ENCODE results near the gene EXOSC1. TPM values are rescaled to one million over a fixed set of nuclear protein-coding genes. Genes with fewer than 3 reads are reported as not detected.

Gene EXOSC1
- polyA plus RNA-seq, 3 donors: 34.7 to 60.6 (median 55.8) TPM

- peaks cover 78 to 94% of the 10 kb centered on the region in 2 donors for H3K36me3 Mint-ChIP-seq
- H3K27ac Mint-ChIP-seq: peak overlapping the region in 3 of 7 donors; percentile 28 to 36 (median 32)
- TF ChIP-seq CTCF (IDR thresholded peaks at IDR 0.05): no peak
- DNase-seq: no peak
- no peaks in the 10 kb centered on the region for H3K9me3 Mint-ChIP-seq
- Histone ChIP-seq H4K20me1 (ENCODE audit: insufficient read depth, low read length) (no peaks in the 10 kb centered on the region), H2AFZ (ENCODE audit: insufficient read depth, low read depth, low read length, poor library complexity, severe bottlenecking) (no peak overlapping the region), H3K27me3 (ENCODE audit: control insufficient read depth in 2 of 2, insufficient read depth in 2 of 2, low read length in 2 of 2) (no peaks in the 10 kb centered on the region), H3K4me2 (replicated peaks; ENCODE audit: extremely low read depth, low read length, poor library complexity, severe bottlenecking) (no peak overlapping the region), H3K27ac (ENCODE audit: low read depth in 1 of 2, low read length in 2 of 2) (no peak overlapping the region), H3K36me3 (replicated peaks in 1 of 2; ENCODE audit: control insufficient read depth in 1 of 2, insufficient read depth in 2 of 2, low read length in 2 of 2) (peaks cover 86 to 99% of the 10 kb centered on the region in 2 donors), H3K79me2 (ENCODE audit: insufficient read depth, low read length) (no peaks in the 10 kb centered on the region), H3K4me3 (replicated peaks in 1 of 3; ENCODE audit: low read depth in 2 of 3, low read length in 3 of 3) (no peak overlapping the region), H3K9ac (ENCODE audit: insufficient read depth, low read length, poor library complexity, severe bottlenecking) (no peak overlapping the region), H3K9me3 (replicated peaks in 1 of 2; ENCODE audit: control insufficient read depth in 1 of 2, insufficient read depth in 1 of 2, low read length in 2 of 2) (no peaks in the 10 kb centered on the region), H3K4me1 (ENCODE audit: control insufficient read depth in 1 of 2, insufficient read depth in 2 of 2, low read length in 2 of 2) (no peaks in the 10 kb centered on the region)
- peaks cover 0 to 2% (median 0%) of the 10 kb centered on the region in 3 donors for H3K27me3 Mint-ChIP-seq (ENCODE audit: low read depth in 3 of 3)
- 81% methylated on average over 6 of the region's 7 CpGs for WGBS (ENCODE audit: insufficient coverage)
- H3K4me3 Mint-ChIP-seq: no peak overlapping the region
- intact Hi-C loops (cut with micrococcal nuclease): no loop called here
- no peaks in the 10 kb centered on the region for H3K4me1 Mint-ChIP-seq
These were observed 14.1 kb upstream of the EXOSC1 start for GRCh38 chr10:97459933-97460332.

- Histone ChIP-seq H3K36me3 (replicated peaks in 1 of 2; ENCODE audit: control insufficient read depth in 1 of 2, insufficient read depth in 2 of 2, low read length in 2 of 2) (peaks cover 85 to 100% of the 10 kb centered on the region in 2 donors), H3K4me1 (ENCODE audit: control insufficient read depth in 1 of 2, insufficient read depth in 2 of 2, low read length in 2 of 2) (no peaks in the 10 kb centered on the region), H3K9ac (ENCODE audit: insufficient read depth, low read length, poor library complexity, severe bottlenecking) (no peak overlapping the region), H3K27ac (ENCODE audit: low read depth in 1 of 2, low read length in 2 of 2) (peak overlapping the region in 1 of 2 donors; percentile 38), H3K9me3 (replicated peaks in 1 of 2; ENCODE audit: control insufficient read depth in 1 of 2, insufficient read depth in 1 of 2, low read length in 2 of 2) (no peaks in the 10 kb centered on the region), H3K4me2 (replicated peaks; ENCODE audit: extremely low read depth, low read length, poor library complexity, severe bottlenecking) (no peak overlapping the region), H3K27me3 (ENCODE audit: control insufficient read depth in 2 of 2, insufficient read depth in 2 of 2, low read length in 2 of 2) (no peaks in the 10 kb centered on the region), H4K20me1 (ENCODE audit: insufficient read depth, low read length) (peaks cover 3% of the 10 kb centered on the region), H3K4me3 (replicated peaks in 1 of 3; ENCODE audit: low read depth in 2 of 3, low read length in 3 of 3) (no peak overlapping the region), H2AFZ (ENCODE audit: insufficient read depth, low read depth, low read length, poor library complexity, severe bottlenecking) (no peak overlapping the region), H3K79me2 (ENCODE audit: insufficient read depth, low read length) (no peaks in the 10 kb centered on the region)
- peaks cover 0 to 2% (median under 1%) of the 10 kb centered on the region in 3 donors for H3K27me3 Mint-ChIP-seq (ENCODE audit: low read depth in 3 of 3)
- no peaks in the 10 kb centered on the region for H3K4me1 Mint-ChIP-seq
- no peak for DNase-seq
- H3K36me3 Mint-ChIP-seq: peaks cover 81 to 92% of the 10 kb centered on the region in 2 donors
- no peaks in the 10 kb centered on the region for H3K9me3 Mint-ChIP-seq
- H3K27ac Mint-ChIP-seq: peak overlapping the region in 2 of 7 donors; percentile 5 to 14
- WGBS (ENCODE audit: insufficient coverage): 94% methylated on average over 7 of the region's 7 CpGs
- H3K4me3 Mint-ChIP-seq: no peak overlapping the region
- intact Hi-C loops (cut with micrococcal nuclease): no loop called here
- TF ChIP-seq CTCF (IDR thresholded peaks at IDR 0.05): no peak
These were observed 13.3 kb upstream of the EXOSC1 start for GRCh38 chr10:97459111-97459510.

Data from CD14-positive monocyte (primary cell).